Mesenchymal stem cell (in vitro differentiated cells and primary cell): ENCODE measurements around the gene TENT4B.

Source experiments
- DNase-seq: peaks from one replicate; pipeline ENCODE4 v3.0.0-alpha.2; 2013
- H2AFZ ChIP-seq: one replicate; pipeline ENCODE4 v1.6.1; 2013; ENCODE audit warnings: low read depth, mild to moderate bottlenecking, control low read depth, inconsistent platforms, low read length, moderate library complexity
- H2AK5ac ChIP-seq: 2 replicates; pipeline ENCODE4 v1.6.1; 2013; ENCODE audit warnings: low read length, moderate library complexity, mild to moderate bottlenecking, inconsistent platforms; ENCODE audit not compliant: severe bottlenecking
- H2BK120ac ChIP-seq: one replicate; pipeline ENCODE4 v1.6.1; 2013; ENCODE audit warnings: low read depth, mild to moderate bottlenecking, inconsistent platforms, low read length, moderate library complexity
- H2BK12ac ChIP-seq, 2 experiments: one replicate each; pipeline ENCODE4 v1.6.1; 2013; ENCODE audit warnings: inconsistent platforms in 2 of 2, low read length in 2 of 2, mild to moderate bottlenecking in 2 of 2, moderate library complexity in 2 of 2, control low read depth in 1 of 2
- H2BK15ac ChIP-seq: one replicate; pipeline ENCODE4 v1.6.1; 2013; ENCODE audit warnings: mild to moderate bottlenecking, low read depth, inconsistent platforms; ENCODE audit not compliant: poor library complexity, severe bottlenecking
- H2BK5ac ChIP-seq: 2 replicates; pipeline ENCODE4 v1.6.1; 2013; ENCODE audit warnings: low read depth, mild to moderate bottlenecking, low read length, control low read depth, inconsistent platforms; ENCODE audit not compliant: poor library complexity, severe bottlenecking
- H3K14ac ChIP-seq, 2 experiments: one replicate each; pipeline ENCODE4 v1.6.1; 2013; ENCODE audit warnings: inconsistent platforms in 2 of 2, low read length in 2 of 2, control low read depth in 1 of 2, mild to moderate bottlenecking in 1 of 2, moderate library complexity in 1 of 2
- H3K18ac ChIP-seq, 2 experiments: one replicate each; pipeline ENCODE4 v1.6.1; 2013; ENCODE audit warnings: inconsistent platforms in 2 of 2, low read length in 2 of 2, control low read depth in 1 of 2, low read depth in 1 of 2, mild to moderate bottlenecking in 1 of 2
- H3K23ac ChIP-seq, 2 experiments: one replicate each; pipeline ENCODE4 v1.6.1; 2013; ENCODE audit warnings: inconsistent platforms in 2 of 2, low read length in 2 of 2, mild to moderate bottlenecking in 2 of 2, moderate library complexity in 2 of 2, control low read depth in 1 of 2
- H3K27ac ChIP-seq: 2 replicates; pipeline ENCODE4 v1.5.1; 2013; ENCODE audit warnings: mild to moderate bottlenecking, moderate library complexity, low read length, control low read depth, inconsistent platforms; ENCODE audit not compliant: poor library complexity, severe bottlenecking
- H3K27me3 ChIP-seq, 2 experiments: 2 replicates each; pipeline versions ENCODE4 v1.6.1 to v1.7.0; 2013; ENCODE audit warnings: low read length in 2 of 2, mild to moderate bottlenecking in 2 of 2, moderate library complexity in 2 of 2, control low read depth in 1 of 2, inconsistent platforms in 1 of 2; ENCODE audit not compliant: control insufficient read depth in 1 of 2, insufficient read depth in 1 of 2
- H3K36me3 ChIP-seq, 2 experiments: 2 replicates each; pipeline versions ENCODE4 v1.6.1 to v1.7.0; 2013; ENCODE audit warnings: low read length in 2 of 2, control low read depth in 1 of 2, inconsistent platforms in 1 of 2, low read depth in 1 of 2, mild to moderate bottlenecking in 1 of 2; ENCODE audit not compliant: insufficient read depth in 2 of 2, control insufficient read depth in 1 of 2
- H3K4ac ChIP-seq, 2 experiments: one replicate each; pipeline ENCODE4 v1.6.1; 2013; ENCODE audit warnings: inconsistent platforms in 2 of 2, low read length in 2 of 2, mild to moderate bottlenecking in 2 of 2, moderate library complexity in 2 of 2, control low read depth in 1 of 2, low read depth in 1 of 2
- H3K4me1 ChIP-seq: 2 replicates; pipeline ENCODE4 v1.6.1; 2013; ENCODE audit warnings: low read depth, low read length, control low read depth; ENCODE audit not compliant: control insufficient read depth, insufficient read depth
- H3K4me2 ChIP-seq: 2 replicates; pipeline ENCODE4 v1.6.1; 2013; ENCODE audit warnings: low read length, mild to moderate bottlenecking, inconsistent platforms; ENCODE audit not compliant: poor library complexity, severe bottlenecking
- H3K4me3 ChIP-seq, 2 experiments: 2 replicates each; pipeline versions ENCODE4 v1.5.1 to v1.7.0; 2013; ENCODE audit warnings: low read length in 2 of 2, mild to moderate bottlenecking in 2 of 2, control low read depth in 1 of 2, low read depth in 1 of 2; ENCODE audit not compliant: insufficient read depth in 1 of 2
- H3K79me1 ChIP-seq: replicated peaks from 2 replicates; pipeline ENCODE4 v1.6.1; 2013; ENCODE audit warnings: mild to moderate bottlenecking, control low read depth, low read length, inconsistent platforms; ENCODE audit not compliant: poor library complexity, severe bottlenecking
- H3K9ac ChIP-seq: 2 replicates; pipeline ENCODE4 v1.7.0; 2013; ENCODE audit warnings: mild to moderate bottlenecking, low read length, moderate library complexity
- H3K9me3 ChIP-seq: 2 replicates; pipeline ENCODE4 v1.7.0; 2013; ENCODE audit warnings: mild to moderate bottlenecking, low read length; ENCODE audit not compliant: control insufficient read depth
- H4K8ac ChIP-seq: one replicate; pipeline ENCODE4 v1.6.1; 2013; ENCODE audit warnings: inconsistent platforms, mild to moderate bottlenecking, low read length, moderate library complexity
- H4K91ac ChIP-seq: one replicate; pipeline ENCODE4 v1.6.1; 2013; ENCODE audit warnings: mild to moderate bottlenecking, low read length, inconsistent platforms
- WGBS: methylation state at CpG from one replicate; pipeline ENCODE4 v1.1.7; 2013; ENCODE audit warnings: mixed read lengths; 5-methylcytosine and 5-hydroxymethylcytosine counted together

TENT4B gene

DNA sequence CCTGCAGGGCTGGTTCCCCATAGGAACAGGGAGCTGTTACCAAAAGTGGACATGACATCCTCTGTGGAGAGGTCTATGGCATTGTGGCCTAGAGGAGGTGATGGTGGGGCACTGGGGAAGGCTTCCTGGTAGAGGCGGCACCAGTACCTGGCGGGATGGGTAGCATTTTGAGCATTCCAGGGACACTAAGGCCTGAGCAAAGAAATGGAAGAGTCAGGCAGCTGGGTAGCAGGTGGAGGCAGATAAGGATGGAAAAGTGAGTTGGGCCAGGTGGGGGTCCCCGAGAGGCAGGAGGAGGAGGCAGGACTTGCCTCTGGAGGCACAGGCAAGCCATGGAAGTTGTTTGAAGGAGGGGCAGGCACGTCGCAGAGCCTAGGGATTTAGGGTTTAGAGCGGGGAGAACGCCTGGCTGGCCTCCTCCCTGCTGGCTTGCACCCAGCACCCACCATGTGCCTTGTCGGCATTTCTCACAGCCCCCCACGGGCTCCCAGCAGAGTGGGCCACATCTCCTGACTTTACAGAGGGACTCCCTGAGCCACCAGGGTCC, 108.1 kb downstream of the TENT4B start:
- Histone ChIP-seq H2AFZ (no peak overlapping the region), H3K4me3 (no peak overlapping the region), H2BK5ac (no peak overlapping the region), H2BK120ac (no peak overlapping the region), H3K27ac (no peak overlapping the region), H4K91ac (no peak overlapping the region), H3K14ac (no peak overlapping the region), H2AK5ac (no peak overlapping the region), H3K36me3 (no peaks in the 10 kb centered on the region), H3K4ac (no peak overlapping the region), H4K8ac (no peak overlapping the region), H3K9me3 (no peaks in the 10 kb centered on the region), H3K9ac (no peak overlapping the region), H2BK12ac (no peak overlapping the region), H3K4me2 (no peak overlapping the region), H3K23ac (no peak overlapping the region), H2BK15ac (no peak overlapping the region), H3K4me1 (peaks cover 21% of the 10 kb centered on the region), H3K79me1 (no peaks in the 10 kb centered on the region), H3K18ac (no peak overlapping the region), H3K27me3 (no peaks in the 10 kb centered on the region)
- no peak for DNase-seq
- WGBS: 82% methylated on average over 9 of the region's 9 CpGs

DNA sequence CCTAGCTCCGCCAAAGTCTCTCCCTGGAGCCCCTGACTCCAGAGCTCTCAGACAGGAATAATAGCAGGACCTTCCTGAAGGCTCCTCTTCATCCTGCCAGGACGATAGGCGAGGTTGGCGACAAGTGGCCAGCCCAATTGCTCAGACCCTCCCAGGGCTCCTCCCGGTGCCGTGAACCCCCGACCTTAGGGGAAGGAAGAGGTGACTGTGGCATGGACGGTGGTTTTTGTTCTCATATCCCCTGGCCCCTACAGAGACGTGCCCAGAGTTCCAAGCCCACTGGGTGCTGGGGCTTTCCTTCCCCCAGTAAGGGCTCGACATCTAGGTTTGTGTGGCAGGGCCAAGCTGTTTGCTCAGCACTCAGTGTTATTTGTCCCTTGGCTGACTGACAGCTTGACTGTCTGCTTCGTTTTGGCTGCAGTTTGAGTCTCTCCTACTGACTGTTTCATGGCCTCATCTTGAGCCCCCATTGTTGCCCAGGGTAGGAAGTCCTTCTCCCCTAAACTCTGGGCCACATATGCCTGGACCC, 108.7 kb downstream of the TENT4B start:
- WGBS: 80% methylated on average over 11 of the region's 11 CpGs

DNA sequence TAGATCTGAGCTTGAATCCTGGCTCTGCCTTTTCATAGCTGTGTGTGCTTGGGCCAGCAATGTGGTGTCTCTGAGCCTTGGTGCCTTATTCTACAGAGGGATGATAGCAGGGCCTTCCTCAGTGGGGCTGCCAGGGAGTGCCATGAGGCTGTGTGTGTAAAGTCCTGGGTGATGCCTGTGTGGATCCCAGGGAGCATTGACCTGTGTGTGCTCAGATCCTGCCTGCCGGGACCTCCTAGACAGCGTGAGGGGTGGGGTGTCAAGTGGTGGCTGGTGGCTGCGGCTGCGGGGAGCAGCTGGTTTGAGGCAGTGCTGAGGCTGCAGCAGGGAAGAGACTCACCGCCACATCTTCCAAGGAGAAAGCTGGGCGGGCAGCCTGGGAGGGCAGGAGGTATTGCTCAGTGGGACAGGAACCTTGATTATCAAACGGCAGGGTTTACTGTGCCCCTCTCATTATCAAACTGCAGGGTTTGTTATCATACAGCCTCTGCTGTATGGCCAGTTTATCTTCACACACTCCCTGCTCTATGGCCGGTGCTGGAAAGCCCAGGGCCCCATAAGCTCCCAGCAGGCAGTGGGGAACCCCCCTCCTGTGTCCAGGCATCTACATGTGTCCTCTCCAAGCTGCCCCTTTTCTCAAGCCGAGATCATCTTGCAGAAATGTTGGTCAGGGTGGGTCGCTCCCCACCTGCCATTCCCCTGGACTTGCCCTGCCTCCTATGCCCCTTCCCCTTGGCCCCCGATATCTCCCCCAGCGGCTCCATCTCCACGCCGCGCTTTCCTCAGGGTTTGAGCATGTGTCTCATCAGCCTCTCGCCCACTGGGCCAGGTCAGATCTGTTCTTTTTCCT, 110.2 kb downstream of the TENT4B start:
- Histone ChIP-seq H2AK5ac (no peak overlapping the region), H2BK5ac (no peak overlapping the region), H3K23ac (no peak overlapping the region), H4K8ac (peak overlapping the region; percentile 28), H3K4me2 (no peak overlapping the region), H3K27me3 (no peaks in the 10 kb centered on the region), H2BK120ac (no peak overlapping the region), H3K14ac (no peak overlapping the region), H3K36me3 (no peaks in the 10 kb centered on the region), H3K79me1 (peaks cover 3% of the 10 kb centered on the region), H2AFZ (no peak overlapping the region), H4K91ac (peak overlapping the region; percentile 16), H3K18ac (no peak overlapping the region), H3K4me1 (peaks cover 32% of the 10 kb centered on the region), H3K4me3 (no peak overlapping the region), H3K4ac (no peak overlapping the region), H3K9me3 (no peaks in the 10 kb centered on the region), H3K27ac (no peak overlapping the region), H3K9ac (no peak overlapping the region), H2BK12ac (peak overlapping the region in 1 of 2 experiments; percentile 29), H2BK15ac (no peak overlapping the region)
- WGBS: 90% methylated on average over 16 of the region's 16 CpGs
- no peak for DNase-seq

More for the DNA sequence above, 108.7 kb downstream of the TENT4B start:
- Histone ChIP-seq H2BK12ac (no peak overlapping the region), H3K4me3 (no peak overlapping the region), H3K4me1 (peaks cover 26% of the 10 kb centered on the region), H2BK5ac (no peak overlapping the region), H3K9me3 (no peaks in the 10 kb centered on the region), H3K4me2 (no peak overlapping the region), H3K23ac (no peak overlapping the region), H2BK15ac (no peak overlapping the region), H3K27me3 (no peaks in the 10 kb centered on the region), H3K18ac (no peak overlapping the region), H3K14ac (no peak overlapping the region), H2AFZ (no peak overlapping the region), H3K9ac (no peak overlapping the region), H3K36me3 (no peaks in the 10 kb centered on the region), H2BK120ac (no peak overlapping the region), H4K91ac (no peak overlapping the region), H3K79me1 (no peaks in the 10 kb centered on the region), H4K8ac (no peak overlapping the region), H2AK5ac (no peak overlapping the region), H3K27ac (no peak overlapping the region), H3K4ac (no peak overlapping the region)
- no peak for DNase-seq
